HG03135 (cell line): ENCODE measurements around the gene GNPNAT1.
A peak's percentile ranks its signal among the peaks of the same experiment; 100 is the strongest.

Source experiments
- ATAC-seq: cut with Tn5 transposase; IDR thresholded peaks from one replicate; pipeline ENCODE4 v1.9.1; 2021; ENCODE audit warnings: mild to moderate bottlenecking, moderate library complexity; ENCODE audit not compliant: unreplicated experiment

The GNPNAT1 gene

GRCh38 chr14:52791223-52792096, at the start of gene GNPNAT1:
Gene GNPNAT1 (minus strand): TSS chr14:52791607. CDS start chr14:52784650, 6,957 bp downstream.
- ATAC-seq: peak; percentile 92

- no peak for ATAC-seq
Measured at GRCh38 chr14:52840877-52841276, 49.5 kb upstream of the GNPNAT1 start.

- ATAC-seq: no peak
Measured at GRCh38 chr14:52837451-52837850, 46.0 kb upstream of the GNPNAT1 start.

- no peak for ATAC-seq
Measured at GRCh38 chr14:52836063-52836462, 44.7 kb upstream of the GNPNAT1 start.

GRCh38 chr14:52835122-52835903, 43.9 kb upstream of the GNPNAT1 start:
- ATAC-seq: no peak

GRCh38 chr14:52834440-52834842, 43.0 kb upstream of the GNPNAT1 start:
- ATAC-seq: no peak

GRCh38 chr14:52833891-52834290, 42.5 kb upstream of the GNPNAT1 start:
- ATAC-seq: no peak

- ATAC-seq: no peak
Measured at GRCh38 chr14:52829527-52830185, 38.2 kb upstream of the GNPNAT1 start.

- no peak for ATAC-seq
Measured at GRCh38 chr14:52827426-52827825, 36.0 kb upstream of the GNPNAT1 start.

GRCh38 chr14:52825085-52825484, 33.7 kb upstream of the GNPNAT1 start:
- no peak for ATAC-seq

GRCh38 chr14:52824462-52824861, 33.1 kb upstream of the GNPNAT1 start:
- ATAC-seq: no peak

- no peak for ATAC-seq
Measured at GRCh38 chr14:52821805-52822250, 30.4 kb upstream of the GNPNAT1 start.

- ATAC-seq: no peak
Measured at GRCh38 chr14:52808101-52808500, 16.7 kb upstream of the GNPNAT1 start.

GRCh38 chr14:52806115-52806514, 14.7 kb upstream of the GNPNAT1 start:
- no peak for ATAC-seq

- ATAC-seq: no peak
Measured at GRCh38 chr14:52802597-52802996, 11.2 kb upstream of the GNPNAT1 start.

GRCh38 chr14:52801014-52801712, 9.8 kb upstream of the GNPNAT1 start:
- no peak for ATAC-seq

- ATAC-seq: no peak
Measured at GRCh38 chr14:52798826-52799225, 7.4 kb upstream of the GNPNAT1 start.

- ATAC-seq: no peak
Measured at GRCh38 chr14:52797653-52798052, 6.2 kb upstream of the GNPNAT1 start.

- ATAC-seq: no peak
Measured at GRCh38 chr14:52793061-52793460, 1.7 kb upstream of the GNPNAT1 start.

- no peak for ATAC-seq
Measured at GRCh38 chr14:52792097-52792415, 649 bp upstream of the GNPNAT1 start.

- peak; percentile 28 for ATAC-seq
Measured at GRCh38 chr14:52790756-52791222, 618 bp downstream of the GNPNAT1 start.
